NCI-H345 treated with DMSO at 0.1 percent for 48 hours (cell line): ENCODE measurements around the gene DIRAS2.
A peak's percentile ranks its signal among the peaks of the same experiment; 100 is the strongest.
"Not testable (repeated sequence)": the region's sequence is repeated elsewhere in the genome, so short reads cannot be mapped to it uniquely, and the experiment has no call there.

Source experiments
- DNase-seq: peaks from one replicate; lab custom pipeline; 2025; ENCODE audit not compliant: unreplicated experiment; lab: John Stamatoyannopoulos, UW

Gene DIRAS2, protein sequence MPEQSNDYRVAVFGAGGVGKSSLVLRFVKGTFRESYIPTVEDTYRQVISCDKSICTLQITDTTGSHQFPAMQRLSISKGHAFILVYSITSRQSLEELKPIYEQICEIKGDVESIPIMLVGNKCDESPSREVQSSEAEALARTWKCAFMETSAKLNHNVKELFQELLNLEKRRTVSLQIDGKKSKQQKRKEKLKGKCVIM

DNA sequence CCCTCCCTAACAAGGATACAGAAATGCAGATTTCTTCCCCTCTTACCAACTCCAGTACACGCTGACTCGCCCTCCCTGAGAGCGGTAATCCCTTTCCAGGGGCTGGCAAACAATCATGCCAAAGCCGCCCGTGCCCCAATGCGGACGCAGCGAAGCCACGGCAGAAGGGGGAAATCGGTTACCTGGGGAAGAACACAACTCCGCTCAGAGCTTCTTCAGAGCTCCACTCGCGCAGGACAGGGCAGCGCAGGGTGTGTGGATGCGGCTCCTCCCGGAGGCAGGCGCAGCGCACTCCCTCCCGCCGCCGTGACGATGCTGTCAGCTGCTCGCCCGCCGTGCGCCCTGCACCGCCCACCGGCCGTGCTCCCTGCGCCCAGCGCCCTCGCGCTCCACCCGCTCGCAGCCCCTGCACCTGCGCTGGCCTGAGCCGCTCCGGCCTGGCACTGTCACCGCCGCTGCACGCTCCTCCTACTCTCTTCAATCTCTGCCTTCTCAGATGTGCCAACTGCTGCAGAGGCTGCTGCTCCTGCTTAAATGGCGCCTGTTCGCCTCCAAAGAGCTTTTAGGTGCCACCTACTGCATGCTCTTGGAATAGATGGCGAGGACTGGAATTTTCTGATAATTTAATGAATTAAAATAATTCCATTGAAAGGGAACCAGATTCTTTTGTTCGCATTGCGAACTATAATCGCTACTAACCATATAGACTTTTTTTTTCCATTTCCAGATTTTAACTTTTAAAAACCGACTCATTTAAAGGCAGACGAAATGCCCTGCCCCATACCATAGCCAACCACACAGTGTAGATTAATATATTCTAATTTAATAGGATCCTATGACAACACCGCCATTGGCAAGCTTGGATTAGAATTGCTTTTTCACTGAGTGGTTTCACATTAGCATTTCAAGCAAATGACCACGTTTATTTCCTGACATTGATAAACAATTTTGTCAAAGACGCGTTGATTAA is at the start of gene DIRAS2:
Gene DIRAS2, minus strand, starts transcription at position 255 of the 970 bp plus-strand sequence. CDS start 28,997 bp downstream, outside the sequence.
- peak; percentile 60 for DNase-seq

DNA sequence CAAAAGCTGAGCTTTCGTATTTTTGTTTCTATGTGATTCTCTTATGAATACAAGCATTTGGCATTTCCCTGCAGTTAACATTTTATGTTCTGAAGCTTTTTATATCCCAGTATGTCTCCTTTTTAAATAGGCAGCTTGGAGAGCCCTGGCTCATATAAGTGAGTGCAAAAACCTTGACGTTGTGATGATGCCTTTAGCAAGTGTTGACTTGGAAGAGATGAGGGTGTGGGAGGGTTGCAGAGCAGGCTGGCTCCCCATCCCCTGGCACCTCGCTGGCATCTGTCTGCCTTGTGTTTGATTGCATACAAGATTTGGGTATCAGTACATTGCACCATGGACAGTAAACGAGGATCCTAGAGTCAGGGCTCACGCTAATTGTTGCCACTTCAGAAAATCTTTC is 42.1 kb upstream of the DIRAS2 start:
- no peak for DNase-seq

DNA sequence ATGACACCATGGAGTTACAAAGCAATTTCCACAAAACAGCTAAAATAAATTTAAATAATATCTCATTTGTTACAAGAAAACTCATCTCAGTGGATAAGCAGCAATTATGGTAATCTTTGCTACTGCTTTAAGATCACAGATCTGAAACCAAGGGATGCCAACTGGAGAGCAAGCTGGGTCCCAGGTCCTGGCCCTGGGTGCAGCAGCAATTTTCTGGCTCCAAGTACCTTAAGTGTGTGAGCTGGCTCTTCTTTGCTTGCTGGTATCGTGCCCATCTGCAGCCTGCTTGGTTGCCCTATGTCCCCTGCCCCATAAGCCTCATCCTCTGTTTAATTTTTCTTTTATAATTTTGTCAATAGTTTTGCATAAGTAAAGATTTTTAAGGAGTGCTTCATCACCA is 41.5 kb upstream of the DIRAS2 start:
- DNase-seq: no peak

DNA sequence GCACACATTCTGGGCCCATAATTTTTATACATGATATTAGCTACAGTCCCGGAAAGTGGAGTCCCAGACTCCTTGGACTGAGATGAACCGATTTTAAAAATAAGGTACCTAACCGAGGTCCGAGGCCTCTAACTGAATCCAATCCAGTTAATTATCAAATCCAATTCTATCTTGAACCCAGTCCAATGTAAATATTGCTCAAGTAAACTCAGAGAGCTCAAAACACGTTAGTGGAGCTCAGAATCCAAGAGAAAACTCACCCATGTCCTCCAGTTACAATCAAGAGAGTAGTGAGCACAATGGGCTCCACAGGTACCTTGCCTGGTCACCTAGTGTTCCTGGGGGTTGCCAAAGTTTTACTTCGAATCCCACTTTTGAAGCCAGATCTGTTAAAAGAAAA is 37.9 kb upstream of the DIRAS2 start:
- no peak for DNase-seq

DNA sequence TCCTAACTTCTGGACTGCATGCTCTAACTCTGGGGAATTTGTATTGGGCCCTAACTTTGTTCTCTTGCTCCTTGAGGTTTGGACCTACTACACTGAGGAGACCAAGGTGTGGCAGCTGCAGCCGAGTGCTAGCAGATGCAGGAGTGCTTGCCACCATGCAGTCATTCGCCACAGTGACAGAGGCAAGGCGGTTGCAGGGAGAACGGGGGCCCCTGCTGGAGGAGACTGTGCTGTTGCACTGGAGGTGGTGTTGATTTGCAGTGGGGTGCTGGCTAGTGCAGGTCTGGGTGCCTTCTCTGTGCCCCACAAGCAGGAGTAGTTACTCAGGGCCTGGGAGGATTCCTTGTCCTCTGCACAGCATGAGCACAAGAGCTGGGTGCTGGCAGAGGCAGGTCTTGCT is 22.4 kb upstream of the DIRAS2 start:
- no peak for DNase-seq

DNA sequence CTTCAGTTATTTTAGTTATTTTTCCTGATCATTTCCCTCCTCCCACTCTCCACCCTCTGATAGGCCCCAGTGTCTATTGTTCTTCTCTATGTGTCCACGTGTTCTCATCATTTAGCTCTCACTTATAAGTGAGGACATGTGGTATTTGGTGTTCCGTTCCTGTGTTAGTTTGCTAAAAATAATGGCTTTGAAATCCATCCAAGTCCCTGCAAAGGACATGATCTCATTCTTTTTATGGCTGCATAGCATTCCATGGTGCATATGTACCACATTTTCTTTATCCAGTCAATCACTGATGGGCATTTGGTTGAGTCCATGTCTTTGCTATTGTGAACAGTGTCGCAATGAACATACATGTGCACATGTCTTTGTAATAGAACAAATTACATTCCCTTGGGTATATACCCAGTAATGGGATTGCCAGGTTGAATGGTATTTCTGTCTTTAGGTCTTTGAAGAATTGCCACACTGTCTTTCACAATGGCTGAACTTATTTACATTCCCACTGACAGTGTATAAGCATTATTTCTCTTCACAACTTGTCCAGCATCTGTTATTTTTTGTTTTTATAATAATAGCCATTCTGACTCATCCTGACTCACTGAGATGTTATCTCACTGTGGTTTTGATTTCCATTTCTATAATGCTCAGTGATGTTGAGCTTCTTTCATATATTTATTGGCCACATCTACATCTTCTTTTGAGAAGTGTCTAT is 17.2 kb upstream of the DIRAS2 start:
- DNase-seq: no peak

DNA sequence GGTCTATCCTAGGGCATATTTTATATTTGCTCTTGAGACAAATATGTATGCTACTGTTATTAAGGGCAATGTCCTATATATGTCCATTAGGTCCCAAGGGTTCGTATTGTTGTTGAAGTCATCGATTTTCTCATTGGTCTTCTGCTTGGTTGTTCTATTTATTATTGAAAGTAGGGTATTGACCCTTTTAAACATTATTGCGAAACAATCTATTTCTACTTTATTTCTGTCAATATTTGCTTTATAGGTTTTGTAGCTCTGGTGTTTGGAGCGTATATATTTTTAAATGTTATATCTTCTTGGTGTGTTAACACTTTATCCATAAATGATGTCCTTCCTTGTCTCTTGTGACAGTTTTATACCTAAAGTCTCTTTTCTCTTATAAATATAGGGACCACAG is 16.2 kb upstream of the DIRAS2 start:
- DNase-seq: no peak

DNA sequence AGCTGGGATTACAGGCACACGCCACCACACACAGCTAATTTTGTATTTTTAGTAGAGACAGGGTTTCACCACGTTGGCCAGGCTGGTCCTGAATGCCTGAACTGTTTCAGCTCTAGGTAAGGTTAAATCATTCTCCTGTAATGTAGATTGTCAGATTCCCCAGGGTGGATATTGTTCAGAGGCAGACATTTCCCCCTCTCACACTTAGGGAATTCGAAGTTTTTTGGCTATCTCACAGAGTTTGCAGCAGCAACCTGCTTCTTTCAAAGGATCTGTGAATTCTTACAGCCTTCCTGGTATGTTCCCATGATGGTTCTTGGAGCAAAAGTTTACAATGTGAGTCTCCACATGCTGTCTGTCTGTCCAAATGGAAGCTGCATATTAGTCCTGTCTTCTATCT is 15.6 kb upstream of the DIRAS2 start:
- DNase-seq: no peak

DNA sequence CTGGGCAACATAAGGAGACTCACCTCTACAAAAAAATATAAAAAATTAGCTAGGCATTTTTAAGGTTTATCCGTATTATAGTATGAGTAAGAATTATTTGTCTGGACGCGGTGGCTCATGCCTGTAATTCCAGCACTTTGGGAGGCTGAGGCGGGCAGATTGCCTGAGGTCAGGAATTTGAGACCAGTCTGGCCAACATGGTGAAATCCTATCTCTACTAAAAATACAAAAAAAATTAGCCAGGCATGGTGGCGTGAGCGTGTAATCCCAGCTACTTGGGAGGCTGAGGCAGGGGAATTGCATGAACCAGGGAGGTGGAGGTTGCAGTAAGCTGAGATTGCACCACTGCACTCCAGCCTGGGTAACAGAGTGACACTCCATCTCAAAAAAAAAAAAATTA is 14.3 kb upstream of the DIRAS2 start:
- DNase-seq: not testable (repeated sequence)

DNA sequence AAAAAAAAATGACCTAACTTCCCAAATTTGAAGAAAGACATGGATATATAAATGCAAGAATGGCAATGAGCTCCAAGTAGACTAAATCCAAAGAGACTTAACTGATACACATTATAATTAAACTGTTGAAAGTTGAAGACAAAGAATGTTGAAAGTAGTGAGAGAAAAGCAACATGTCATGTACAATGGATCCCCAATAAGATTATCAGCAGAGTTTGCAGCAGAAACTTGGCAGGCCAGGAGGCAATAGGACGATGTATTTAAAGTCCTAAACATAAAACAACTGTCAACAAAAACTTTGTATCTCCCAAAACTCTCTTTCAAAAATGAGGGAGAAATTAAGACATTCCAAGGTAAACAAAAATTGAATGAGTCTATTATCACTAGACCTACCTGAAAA is 8.6 kb upstream of the DIRAS2 start:
- no peak for DNase-seq

DNA sequence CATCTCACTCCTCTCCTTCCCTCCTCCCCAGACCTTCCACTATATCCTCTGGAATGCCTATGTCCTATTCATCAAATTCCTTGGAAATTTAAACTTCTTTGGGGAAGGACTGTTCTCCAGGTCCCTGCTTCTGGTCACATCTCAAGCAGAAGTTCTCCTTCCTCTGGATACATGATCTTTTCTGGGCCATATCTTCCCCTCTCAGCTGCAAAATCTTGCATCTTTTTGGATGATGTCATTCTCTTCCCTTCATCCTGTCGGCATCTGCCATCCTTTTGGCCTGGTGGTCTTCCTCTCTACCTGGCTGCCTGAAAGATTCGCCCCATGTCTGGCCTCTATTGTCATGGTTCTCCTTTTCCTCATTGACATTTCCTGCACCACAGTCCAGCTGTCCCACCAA is 5.2 kb upstream of the DIRAS2 start:
- no peak for DNase-seq

DNA sequence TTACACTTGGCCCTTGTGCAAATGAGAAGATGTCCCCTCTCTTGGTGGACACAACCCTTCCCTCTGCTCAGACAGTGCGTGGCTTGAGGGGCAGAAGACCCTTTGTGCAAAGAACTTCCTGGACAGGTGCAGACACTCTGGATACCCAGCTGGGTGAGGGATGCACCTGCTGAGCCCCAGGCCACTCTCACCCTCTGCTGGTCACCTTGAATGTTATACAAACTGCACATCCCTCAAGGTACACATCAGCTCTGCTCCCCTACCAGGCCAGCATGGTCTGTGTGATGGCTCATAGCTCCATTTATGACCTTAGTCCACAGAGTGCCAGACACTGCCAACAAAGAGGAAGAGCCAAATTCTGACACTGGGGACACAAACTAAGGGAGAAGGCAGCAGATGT is 3.1 kb upstream of the DIRAS2 start:
- no peak for DNase-seq

DNA sequence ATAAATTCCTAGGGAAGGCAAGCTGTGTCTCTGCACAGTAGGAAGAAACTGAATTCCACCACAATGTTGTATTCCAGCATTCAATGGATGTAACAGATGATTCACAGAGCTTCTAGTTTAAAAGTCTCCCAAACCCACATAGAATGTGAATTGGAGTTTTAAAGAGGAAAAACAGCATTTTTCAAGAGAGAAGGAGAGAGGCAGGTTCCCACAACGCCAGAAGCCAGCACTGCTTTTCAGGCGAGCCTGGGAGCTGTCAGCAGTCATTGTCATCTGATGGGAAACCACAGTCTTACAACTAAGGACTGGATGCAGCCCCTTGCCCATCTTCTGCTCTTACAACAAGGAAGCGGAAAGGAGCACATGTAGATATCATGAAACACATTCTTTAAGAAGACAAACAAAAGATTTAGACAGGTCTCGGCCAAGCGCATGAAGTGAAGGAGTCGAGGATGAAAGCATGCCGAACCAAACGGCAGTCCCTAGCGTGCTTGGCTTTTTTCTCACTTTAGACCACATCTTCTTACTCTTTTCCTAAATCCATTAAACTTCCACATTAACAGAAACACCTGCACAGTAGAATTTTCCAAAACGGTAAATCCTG is 638 bp downstream of the DIRAS2 start:
- DNase-seq: no peak

DNA sequence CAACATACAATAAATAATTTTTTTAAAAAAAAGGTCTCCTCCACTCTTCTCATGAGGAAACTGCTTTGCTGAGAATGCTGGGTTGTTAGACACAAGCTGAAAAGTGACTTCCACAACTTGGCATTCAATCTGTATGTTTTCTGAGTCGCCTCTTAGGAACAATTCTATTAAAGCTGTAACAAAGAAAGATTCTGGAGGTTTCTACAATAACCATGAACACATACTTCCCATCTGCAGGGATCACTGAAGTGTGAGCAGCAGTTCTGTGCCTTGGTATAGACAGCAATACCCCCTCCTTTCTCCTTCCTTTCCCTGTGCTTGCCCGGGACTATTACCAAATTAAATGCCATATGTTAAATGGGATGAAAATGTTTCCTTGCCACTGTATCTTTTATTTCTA is 1.5 kb downstream of the DIRAS2 start:
- DNase-seq: no peak

DNA sequence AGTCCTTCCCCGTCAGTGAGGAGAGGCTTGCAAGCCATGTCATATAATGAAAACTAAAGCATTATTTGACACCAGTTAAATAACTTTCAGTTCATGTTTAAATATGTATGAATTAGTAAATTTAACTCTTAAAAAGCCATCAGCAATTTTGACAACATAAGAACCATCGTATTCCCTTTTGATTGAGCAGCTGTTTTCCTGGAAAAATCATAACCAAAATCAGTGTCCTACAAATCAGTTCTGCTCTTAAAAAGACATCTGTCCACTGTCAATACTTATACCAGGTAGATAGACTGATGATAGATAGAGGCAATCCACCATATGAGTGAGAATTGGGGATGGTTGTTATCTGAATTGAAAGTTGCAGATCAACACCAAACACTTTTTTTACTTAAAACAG is 2.3 kb downstream of the DIRAS2 start:
- no peak for DNase-seq

DNA sequence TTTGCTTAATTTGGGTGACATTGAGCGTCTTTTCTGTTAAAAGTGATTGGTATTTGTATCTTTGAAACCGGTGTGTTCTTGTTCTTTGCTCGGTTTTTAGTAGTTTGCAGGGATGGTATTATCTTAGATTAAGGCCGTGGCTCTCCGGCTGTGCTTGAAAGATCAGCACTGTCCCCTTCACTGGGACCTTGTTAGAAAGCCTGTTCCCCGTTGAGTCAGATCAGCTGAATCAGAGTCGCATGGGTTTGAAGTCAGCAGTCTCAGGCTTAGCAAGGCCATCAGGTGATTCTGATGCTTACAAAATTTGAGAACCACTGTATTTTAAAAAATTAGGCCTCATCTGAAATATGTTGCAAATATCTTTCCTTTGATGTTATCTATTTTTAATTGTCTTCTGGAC is 5.0 kb downstream of the DIRAS2 start:
- DNase-seq: no peak

DNA sequence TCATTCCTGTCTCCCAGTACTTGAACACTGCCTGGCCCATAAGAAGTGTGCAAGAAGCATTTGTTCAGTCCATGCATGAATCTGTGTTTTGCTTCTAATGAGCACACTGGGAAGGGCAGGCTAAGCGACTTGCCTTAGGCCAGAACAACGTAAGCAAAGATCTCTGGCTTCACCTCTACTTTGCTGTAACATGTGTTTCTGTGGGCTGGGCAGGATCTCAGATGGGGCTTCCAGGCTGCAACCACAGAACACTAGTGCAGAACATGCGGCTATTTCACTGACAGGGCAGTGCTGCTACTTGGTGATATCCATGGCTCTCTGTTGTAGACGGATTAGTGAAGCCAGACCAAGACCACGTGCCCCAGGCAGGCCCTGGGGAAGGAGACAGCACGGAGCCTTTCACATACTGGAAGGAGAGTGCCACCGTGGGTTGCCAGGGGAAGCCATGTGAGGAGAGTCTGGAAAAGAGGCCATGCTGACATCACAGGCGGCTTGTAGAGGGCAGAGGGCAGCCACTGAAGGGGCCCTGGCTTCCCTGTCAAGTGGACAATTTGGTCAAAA is 9.9 kb downstream of the DIRAS2 start:
- no peak for DNase-seq

DNA sequence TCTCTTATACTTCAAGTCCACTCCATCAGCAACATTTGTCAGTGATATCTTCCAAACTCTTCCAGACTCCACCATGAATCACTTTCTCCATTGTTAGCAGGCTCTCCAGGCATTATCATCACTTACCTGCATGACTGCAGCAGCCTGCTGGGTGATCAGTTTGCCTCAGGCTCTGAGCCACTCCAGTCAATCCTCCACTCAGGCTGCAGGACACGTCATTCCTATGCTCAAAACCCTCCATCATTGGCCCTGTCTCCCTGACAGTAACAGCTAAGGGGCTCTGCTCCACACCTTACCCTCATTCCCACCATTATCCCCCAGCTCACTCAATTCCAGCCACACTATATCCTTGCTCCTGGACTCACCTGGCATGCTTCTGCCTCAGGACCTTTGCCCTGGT is 10.7 kb downstream of the DIRAS2 start:
- no peak for DNase-seq

DNA sequence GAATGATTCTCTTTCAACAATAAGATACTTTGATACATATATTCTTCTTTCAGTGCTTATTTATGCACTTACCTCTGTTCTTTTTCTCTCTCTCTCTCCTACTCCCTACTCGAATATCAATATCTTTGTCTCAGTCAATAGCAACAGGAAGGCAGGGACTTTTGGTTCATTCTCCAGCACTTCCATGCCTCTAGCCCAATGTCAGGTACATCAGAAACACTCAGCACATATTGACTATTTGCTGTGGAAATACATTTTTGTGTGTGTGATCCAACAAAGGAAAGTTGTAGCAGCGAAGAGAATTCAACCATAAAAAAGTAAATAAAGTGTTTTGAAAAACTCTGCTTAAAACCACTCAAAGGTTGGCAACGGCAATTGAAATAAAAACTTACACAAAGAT is 12.6 kb downstream of the DIRAS2 start:
- DNase-seq: peak; percentile 41

DNA sequence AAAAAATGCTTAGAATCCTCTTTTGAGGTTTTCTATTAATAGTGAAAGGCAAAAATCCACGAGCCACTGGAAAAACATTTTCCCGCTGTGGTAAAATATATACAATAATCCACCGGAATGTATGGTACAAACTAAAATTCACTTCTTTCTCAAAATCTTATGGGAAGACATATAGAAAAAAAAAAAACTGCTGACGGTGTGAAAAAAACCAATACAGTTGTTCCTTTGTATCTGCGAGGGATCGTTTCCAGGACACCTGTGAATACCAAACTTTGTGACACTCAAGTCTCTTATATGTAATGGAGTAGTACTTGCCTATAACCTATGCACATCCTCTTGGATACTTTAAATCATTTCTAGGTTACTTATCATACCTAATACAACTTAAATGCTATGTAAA is 13.3 kb downstream of the DIRAS2 start:
- DNase-seq: no peak

DNA sequence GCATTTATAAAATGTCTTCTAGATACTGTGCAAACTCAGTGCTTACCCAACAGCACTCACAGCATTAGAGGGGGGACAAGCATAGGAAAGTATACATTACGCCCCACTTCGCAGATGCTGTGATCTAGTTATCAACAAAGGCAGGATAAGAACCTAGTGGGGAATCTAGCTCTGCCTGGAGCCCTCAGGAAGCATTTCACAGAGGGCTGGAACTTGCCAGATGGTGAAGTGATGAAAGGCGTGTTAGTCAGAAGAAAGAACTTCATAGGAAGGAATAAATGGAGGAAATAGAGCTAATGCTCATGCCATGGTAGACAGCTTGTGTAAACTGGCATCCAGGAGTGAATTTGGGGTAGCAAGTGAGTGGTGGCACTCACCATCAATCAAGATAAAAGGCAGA is 25.8 kb downstream of the DIRAS2 start:
- no peak for DNase-seq
